IPS-NIHi7 (cell line): Measurements from ENCODE around the gene XRCC4.
"Not testable (repeated sequence)": the region's sequence is repeated elsewhere in the genome, so short reads cannot be mapped to it uniquely, and the experiment has no call there.

Source experiments
- DNase-seq: peaks from one replicate; pipeline ENCODE4 v3.0.0; 2012; ENCODE audit warnings: mixed read lengths; ENCODE audit errors: extremely low spot score

The XRCC4 gene

GRCh38 chr5:83353231-83353630, 275.9 kb downstream of the XRCC4 start:
- no peak for DNase-seq

- DNase-seq, result no peak
These were observed 276.4 kb downstream of the XRCC4 start for GRCh38 chr5:83353774-83354173.

- peak; percentile 70 for DNase-seq
These were observed 277.6 kb downstream of the XRCC4 start for GRCh38 chr5:83354958-83355357.

GRCh38 chr5:83355482-83356014, 278.2 kb downstream of the XRCC4 start:
- DNase-seq, result not testable (repeated sequence)

GRCh38 chr5:83357621-83358231, 280.4 kb downstream of the XRCC4 start:
- no peak for DNase-seq

GRCh38 chr5:83360573-83360972, 283.2 kb downstream of the XRCC4 start:
- DNase-seq, result no peak

DNA sequence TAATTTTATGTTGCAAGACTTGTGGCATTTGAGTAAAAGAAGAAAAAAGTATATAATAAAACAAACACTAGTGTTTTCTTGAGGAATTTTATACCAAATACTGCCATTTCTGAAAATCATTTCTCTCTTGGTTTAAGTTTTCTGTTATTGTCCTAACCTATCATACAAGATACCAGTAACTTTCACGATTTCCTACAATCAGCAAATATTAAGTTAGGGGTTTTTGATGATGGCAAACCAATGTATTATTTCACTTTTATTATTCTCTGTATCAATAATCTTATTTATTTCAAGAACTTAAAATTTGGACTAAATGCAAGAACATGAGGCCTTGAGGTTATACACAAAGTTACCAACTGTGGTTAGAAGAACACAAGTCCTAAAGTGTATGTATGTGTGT, 285.2 kb downstream of the XRCC4 start:
- no peak for DNase-seq

- DNase-seq, result no peak
These were observed 286.0 kb downstream of the XRCC4 start for GRCh38 chr5:83363111-83363885.

DNA sequence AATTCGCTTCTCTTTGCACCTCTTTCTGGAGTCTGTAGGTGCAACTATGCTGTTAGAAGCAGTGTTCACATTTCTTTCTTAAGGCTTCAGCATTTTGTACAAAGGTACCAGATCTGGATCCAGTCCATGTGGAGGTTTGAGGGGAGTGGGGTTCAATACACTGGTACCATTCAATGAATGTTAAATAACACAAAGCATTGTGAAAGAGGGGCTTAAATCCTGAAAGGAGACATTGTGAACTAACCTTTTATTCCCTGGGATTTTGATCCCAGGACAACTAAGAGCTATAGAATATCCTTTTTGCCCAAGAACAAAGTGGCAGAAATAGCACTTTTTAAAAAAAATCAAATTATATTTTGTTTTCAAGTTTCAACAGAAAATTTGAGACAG, 286.5 kb downstream of the XRCC4 start:
- DNase-seq, result no peak

DNA sequence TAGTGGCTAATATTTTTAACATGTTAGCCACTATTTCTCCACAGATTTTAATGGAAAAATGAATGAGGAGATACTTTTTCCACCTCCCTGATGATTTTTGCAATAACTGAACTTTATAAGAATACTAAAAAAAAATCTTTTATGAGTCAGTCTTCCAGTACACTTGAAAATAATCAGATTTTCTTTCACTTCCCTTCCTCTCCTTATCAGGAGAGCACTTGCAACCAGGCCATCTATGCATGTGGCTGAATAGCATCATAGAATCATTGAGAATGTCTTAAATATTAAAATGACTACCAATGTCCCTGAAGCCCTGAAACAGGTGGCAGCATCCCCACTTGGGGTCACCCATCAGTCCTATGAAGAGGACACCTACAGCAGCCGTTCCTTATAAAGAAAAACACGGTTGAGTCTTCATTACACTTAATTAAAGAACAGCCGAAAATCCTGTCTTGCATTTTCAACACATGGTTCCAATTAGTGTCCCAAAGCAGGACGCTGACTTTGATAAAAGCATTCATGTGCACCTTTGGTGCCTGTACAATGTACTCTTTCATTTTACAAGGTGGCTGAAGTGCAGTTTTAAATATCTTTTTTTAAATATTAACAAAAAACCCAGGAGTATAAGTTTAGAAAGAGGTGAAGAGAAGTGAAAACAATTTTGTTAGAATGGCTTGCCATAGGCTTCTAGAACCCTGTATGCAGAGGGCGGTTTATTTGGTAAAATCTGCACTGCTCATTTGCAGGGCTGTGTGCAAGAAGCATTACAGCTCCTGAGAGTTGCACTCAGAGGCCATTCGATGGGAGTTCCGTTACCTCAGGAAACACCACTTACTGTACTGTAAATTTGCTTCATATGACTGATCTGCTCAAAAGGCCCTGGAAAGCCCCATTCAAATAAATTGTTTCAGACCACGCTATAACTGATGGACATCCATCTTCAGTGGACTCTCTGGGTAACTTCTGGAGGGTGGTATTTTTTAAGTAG, 287.3 kb downstream of the XRCC4 start:
- DNase-seq, result no peak

DNA sequence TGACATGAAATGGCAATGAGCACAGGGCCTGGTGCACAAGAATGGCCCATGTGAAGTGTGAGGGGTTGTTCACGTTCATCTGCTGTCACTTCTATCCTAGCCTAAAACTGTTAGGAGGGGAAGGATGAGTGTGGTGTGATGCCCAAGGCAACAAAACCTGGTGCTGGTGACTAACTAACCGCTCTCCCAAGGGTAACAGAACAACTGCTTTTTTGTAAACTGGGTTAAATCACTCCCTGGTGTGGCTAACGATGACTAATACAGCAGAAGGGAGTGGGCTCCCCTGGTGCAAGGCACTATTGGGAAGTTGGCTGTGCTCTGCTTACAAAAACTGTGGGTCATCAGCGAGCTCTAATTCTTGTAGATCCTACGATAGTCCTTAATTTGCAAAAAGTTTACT, 291.0 kb downstream of the XRCC4 start:
- peak; percentile 17 for DNase-seq

DNA sequence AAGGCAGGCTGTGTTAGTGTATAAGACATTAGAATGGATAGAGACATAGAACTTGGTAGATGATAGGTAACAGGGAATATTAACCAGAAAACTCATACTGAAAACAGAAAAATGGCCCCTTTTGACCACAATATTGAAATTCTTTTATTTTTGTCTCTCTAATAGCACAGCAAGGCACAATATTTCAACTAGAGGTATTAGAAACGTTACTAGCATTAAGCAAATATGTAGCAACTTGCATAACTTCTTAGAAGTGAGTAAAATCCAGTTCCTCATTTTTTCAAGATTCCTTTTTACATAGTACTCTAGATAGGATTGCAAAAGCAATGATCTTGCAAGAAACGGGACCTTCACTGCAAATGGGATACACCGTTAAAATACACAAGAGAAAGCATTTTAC, 291.5 kb downstream of the XRCC4 start:
- no peak for DNase-seq

GRCh38 chr5:83370957-83371356, 293.6 kb downstream of the XRCC4 start:
- DNase-seq, result no peak

DNA sequence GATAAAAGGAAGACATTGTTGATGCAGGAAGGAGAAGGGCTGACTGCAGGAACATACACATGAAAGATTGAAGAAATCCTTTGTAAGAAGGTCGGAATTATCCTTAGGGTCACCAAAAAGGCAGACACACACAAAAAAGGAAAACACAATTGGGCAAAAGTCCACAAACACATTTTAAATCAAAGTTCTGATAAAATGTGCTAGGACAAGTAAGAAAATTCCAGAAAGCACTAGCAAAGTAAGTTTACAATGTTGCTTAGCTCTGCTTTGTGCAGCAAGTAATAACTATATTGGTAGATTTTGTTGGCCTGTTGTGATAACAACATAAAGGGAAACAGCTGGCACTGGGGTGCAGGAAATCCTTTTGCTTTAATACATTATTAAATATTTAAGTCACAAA, 294.4 kb downstream of the XRCC4 start:
- no peak for DNase-seq

DNA sequence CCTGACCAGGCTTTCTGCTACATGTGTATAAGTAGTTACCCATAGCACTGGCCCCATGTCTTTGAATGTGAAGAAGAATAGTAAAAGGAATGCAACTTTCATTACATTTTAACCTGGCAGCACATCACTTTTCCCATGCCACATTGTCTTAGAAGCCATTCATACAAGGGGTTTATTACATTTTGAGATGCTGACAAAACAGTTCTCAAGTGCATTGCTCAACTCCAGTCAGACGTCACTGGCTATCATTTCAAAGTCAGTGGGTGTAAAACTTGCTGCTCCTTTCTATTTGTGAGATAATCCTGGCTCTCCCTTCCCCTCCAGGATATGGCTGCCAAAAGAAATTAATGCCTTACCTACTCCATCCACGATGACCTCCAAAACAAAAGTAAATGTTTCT, 297.2 kb downstream of the XRCC4 start:
- DNase-seq, result no peak

GRCh38 chr5:83375049-83375745, 297.9 kb downstream of the XRCC4 start:
- no peak for DNase-seq

DNA sequence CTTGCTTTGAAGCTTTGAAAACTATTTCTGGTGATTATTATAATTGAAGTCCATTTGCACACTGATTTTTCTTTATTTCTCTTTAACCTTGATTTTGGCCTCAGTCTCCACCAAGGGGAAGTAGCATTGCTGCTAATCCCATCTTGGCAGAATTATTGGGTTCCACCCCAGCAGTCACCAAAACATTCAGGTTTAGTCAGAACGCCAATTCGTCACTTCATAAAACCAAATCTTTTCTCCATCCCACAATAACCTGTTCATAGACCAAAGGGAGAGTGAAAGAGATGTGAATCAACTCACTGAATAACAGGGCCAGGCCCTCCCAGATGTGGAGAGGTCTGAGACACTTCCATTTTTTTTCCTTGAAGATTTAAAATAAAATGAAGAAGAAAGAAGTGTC, 299.1 kb downstream of the XRCC4 start:
- no peak for DNase-seq

- DNase-seq, result no peak
These were observed 300.0 kb downstream of the XRCC4 start for GRCh38 chr5:83377131-83377865.

GRCh38 chr5:83378624-83379289, 301.4 kb downstream of the XRCC4 start:
- peak; percentile 31 for DNase-seq

- DNase-seq, result no peak
These were observed 308.5 kb downstream of the XRCC4 start for GRCh38 chr5:83385812-83386211.
